GM18507 (cell line): ENCODE results near the gene MBD1.
"Not testable (repeated sequence)": the region's sequence is repeated elsewhere in the genome, so short reads cannot be mapped to it uniquely, and the experiment has no call there.

Experiments used
- DNase-seq: peaks from one replicate; pipeline ENCODE4 v3.0.0; 2011; ENCODE audit warnings: low read depth; ENCODE audit not compliant: insufficient read length; ENCODE audit errors: extremely low spot score
- FAIRE-seq: peaks from 2 replicates; lab custom pipeline; 2011; peaks lifted over from hg19 to GRCh38; lab: Jason Lieb, UNC

MBD1 gene, protein sequence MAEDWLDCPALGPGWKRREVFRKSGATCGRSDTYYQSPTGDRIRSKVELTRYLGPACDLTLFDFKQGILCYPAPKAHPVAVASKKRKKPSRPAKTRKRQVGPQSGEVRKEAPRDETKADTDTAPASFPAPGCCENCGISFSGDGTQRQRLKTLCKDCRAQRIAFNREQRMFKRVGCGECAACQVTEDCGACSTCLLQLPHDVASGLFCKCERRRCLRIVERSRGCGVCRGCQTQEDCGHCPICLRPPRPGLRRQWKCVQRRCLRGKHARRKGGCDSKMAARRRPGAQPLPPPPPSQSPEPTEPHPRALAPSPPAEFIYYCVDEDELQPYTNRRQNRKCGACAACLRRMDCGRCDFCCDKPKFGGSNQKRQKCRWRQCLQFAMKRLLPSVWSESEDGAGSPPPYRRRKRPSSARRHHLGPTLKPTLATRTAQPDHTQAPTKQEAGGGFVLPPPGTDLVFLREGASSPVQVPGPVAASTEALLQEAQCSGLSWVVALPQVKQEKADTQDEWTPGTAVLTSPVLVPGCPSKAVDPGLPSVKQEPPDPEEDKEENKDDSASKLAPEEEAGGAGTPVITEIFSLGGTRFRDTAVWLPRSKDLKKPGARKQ

DNA sequence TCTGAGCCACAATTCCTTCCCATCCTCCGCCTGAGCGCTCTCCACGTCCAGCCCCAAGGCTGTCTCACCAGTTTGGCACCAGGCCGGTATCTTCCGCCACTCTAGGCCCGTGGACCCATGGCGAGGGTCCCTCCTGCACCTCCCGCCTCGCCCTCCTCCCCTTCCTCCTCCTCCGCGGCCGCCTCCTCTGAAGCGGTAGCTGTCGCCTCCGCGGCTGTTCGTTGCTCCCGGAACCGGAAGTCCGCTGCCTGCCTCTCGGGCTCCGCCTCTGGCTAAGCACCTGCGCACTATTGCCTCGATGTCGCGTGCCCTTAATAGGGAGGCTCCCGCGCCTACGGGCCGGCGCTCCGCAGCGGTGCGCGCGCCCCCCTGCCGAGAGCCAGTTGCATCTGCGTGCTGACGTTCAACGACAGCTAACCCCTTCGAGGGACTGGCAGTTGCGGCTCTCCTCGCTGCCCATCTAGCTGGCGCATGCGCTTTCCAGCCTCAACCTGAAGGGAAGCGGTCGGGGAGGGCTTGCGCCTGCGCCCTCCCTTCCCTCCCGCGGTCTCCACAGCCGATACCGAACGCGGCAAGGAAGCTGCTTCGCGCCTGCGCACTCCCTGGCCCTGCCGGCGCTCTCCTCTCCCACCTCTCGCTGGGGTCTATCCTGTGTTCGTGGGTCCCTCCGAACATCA is at the start of gene MBD1:
MBD1 (minus strand) TSS at position 229 of the 677 bp plus-strand sequence. CDS start 1,531 bp downstream, outside the sequence.
- DNase-seq: peak; percentile 95
- FAIRE-seq: peak; percentile 100

DNA sequence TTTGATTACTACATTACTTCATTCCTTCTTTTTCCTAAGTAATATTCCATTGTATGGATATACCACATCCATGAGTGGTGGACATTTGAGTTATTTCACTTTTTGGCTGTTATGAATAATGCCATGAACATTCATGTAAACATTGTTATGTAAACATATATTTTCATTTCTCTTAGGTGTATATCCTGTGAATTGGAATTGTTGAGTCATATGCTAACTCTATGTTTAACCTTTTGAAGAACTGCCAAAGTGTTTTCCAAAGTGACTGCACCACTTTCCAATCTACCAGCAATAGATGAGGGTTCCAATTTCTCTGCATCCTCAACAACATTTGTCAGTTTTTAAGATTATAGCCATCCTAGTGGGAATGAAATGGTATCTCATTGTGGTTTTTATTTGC is 48.9 kb upstream of the MBD1 start:
- FAIRE-seq (no peak), DNase-seq (no peak)

DNA sequence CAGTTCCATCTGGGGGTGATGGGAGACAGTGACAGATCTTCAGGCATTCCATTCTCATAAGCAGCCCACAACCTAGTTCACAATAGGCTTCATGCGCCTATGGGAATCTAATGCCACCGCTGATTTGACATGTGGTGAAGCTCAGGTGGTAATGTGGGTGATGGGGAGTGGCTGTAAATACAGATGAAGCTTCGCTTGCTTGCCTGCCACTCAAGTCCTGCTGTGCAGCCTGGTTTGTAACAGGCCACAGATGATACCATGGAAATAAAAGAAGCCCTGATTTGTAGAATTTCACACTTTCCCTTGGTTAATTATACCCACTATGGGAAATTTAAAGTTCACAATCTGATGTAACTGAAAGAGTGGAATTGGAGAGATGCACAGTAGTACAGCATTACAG is 46.7 kb upstream of the MBD1 start:
- DNase-seq (no peak), FAIRE-seq (no peak)

DNA sequence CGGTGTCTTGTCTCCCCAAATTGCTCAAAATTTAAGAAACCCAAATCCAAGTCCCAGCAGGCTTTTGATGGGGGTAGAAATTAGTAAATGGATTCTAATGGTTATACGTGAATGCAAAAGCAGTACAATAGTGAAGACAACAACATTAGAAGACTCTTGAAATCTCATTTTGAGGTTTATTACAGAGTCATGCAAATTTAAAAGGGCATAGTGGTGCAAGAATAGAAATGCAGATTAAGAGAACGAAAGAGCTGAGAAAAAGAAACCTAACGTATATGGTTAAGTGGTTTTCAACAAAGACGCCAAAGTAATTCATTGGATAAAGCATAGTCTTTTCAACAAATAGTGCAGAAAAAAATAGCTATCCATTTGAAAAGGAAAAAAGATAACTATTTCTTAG is 39.4 kb upstream of the MBD1 start:
- FAIRE-seq: peak; percentile 86
- no peak for DNase-seq

DNA sequence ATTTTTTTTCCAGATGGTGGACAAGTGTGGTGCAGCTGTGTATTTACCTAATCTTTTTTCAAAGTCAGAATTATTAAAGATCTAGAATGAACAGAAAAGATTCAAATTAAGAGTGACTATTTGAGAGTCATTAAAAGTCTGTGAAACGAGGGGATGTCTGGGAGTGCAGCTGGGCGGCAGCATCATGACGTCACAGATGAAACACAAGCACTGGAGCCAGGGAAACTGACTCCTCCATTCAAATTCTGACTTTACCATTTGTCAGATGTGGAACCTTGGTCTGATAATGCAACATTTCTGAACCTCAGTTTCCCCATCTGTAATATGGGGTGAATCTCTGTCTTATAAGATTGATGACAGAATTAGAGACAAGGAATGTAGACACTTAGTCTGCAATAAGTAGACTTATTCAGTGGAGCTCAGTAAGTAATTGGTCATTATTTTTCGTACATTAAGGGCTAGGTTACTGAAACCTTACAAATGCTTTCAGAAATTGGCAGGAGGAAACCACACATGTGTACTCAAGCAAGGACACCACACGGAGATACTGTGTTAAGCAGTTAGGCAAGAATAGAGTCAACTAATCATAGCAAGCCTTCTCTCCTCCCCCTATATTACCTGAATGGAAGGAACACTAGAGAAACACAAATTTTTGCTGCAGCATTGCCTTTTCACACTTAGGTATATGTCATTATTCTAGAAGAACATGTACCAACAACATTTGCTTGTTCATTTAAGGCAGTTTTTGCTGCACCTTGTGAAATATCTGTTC is 34.0 kb upstream of the MBD1 start:
- FAIRE-seq: peak; percentile 99

DNA sequence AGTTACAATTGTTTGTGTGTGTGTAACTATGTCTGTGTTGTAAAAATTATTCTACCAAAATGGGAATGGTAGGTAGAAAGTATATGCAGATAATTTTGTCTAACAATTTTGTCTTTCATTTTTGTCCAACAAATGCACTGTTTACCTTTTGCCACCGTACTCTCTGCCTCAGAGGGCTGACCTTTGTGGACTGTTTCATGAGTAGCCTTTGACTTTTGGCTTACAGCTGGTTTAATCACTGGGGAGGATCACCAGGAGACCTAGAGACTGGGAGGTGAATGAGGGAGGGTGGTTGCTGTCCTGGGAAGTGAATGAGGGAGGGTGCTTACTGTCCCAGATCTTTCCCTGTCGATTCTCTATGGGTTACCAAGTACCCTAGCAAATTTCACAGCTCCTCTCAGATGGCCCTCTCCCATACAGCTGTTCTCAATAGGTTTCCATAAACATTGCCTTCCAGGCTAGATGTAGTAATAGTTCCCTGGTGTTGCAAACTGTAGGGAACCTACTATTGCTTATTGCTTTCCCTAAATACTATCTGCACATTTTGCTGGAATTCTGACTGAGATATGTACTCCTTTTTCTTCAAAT is 32.6 kb upstream of the MBD1 start:
- FAIRE-seq: no peak
- no peak for DNase-seq

More for the DNA sequence above, 34.0 kb upstream of the MBD1 start:
- peak; percentile 50 for DNase-seq

DNA sequence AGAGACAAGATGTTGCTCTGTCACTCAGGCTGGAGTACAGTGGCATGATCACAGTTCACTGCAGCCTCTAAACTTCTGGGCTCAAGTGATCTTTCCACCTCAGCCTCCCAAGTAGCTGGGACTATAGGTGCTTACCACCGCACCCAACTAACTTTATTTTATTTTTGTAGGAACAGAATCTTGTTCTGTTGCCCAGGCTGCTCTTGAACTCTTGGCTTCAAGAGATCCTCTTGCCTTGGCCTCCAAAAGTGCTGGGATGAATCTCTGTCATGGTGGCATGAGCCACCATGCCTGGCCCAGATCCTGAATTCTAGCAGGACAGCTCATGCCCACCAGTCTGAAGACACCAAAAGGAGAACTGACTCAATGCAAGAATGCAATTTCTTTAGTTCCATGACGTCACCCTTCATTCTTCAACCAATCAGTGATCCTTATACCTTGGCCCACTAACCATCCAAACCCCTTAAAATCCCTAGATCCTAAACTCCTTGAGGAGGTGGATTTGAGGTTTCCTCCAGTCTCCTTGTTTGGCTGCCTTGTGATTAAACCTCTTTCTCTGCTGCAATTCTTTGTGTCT is 31.8 kb upstream of the MBD1 start:
- DNase-seq (no peak), FAIRE-seq (no peak)

DNA sequence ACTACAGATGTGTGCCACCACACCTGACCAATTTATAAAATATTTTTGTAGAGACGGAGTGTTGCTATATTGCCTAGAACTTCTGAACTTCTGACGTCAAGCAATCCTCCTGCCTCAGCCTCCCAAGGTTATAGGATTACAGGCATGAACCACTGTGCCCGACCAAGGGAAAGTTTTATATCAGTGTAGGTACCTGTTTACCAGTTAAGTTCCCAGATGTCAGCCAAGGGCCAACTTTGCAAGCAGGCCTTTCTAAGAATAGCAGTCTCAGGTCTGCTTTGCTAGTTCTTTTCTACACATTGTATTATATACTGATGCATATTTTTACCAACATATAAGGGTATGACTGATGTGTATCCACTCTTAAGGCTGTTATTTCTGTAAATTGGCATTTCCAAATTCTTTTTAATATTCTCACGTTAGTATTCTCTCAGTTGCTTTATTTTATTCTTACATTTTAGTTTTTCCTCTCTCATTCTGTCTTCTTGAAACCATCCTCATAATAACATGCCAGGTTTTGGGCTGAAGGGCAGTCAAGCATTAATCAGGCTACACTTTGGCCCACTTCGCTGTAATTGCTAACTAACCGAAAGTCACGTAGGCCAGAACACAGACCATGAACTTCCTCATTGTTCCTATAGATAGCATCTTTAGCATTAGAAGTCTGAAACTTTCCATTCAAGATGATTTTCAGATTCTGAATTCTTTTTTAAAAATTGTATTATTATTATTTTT is 31.1 kb upstream of the MBD1 start:
- no peak for DNase-seq
- FAIRE-seq: peak; percentile 99

DNA sequence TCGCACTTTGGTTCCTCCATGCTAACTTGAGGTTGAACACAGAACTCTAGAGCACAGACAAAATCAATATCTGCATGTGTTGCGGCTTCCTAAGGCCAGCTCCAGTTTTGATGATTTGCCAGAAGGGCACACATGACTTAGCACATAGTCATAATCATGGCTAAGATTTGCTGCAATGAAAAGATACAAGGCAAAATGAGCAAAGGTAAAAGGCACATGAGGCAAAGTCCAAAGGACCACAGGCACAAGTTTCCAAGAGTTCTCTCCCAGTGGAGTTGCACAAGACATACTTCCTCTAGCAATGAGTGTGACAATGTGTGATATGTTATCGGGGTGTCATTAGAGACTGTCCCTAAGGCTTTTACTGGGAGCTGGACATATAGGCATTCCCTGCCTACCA is 30.3 kb upstream of the MBD1 start:
- DNase-seq (no peak), FAIRE-seq (peak; percentile 60)

DNA sequence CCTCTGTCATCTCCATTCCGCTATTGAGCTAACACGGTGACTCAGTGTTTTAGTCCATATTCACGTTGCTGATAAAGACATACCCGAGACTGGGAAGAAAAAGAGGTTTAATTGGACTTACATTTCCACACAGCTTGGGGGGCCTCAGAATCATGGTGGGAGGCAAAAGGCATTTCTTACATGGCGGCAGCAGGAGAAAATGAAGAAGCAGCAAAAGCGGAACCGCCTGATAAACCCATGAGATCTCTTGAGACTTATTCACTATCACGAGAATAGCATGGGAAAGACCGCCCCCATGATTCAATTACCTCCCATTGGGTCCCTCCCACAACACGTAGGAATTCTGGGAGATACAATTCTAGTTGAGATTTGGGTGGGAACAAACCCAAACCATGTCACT is 28.8 kb upstream of the MBD1 start:
- FAIRE-seq: peak; percentile 21
- no peak for DNase-seq

DNA sequence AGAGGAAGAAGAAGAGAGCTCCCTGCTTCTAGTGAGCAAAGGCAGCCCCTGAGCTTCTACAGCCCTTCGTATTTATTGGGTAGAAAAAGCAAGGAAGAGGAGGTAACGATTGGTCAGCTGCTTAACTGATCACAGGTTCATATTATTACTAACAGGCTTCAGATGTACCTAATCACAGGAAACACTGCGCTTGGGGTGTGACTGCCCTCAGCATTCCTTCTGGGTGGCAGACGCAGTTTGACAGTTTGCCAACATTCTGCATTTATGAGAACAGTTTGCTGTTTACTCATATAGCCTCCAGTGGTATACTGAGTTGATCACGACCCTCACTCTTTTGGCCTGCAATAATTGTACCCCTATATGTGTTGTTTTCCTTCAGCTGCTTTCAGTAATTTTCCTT is 27.5 kb upstream of the MBD1 start:
- not testable (repeated sequence) for DNase-seq
- FAIRE-seq: peak; percentile 15

DNA sequence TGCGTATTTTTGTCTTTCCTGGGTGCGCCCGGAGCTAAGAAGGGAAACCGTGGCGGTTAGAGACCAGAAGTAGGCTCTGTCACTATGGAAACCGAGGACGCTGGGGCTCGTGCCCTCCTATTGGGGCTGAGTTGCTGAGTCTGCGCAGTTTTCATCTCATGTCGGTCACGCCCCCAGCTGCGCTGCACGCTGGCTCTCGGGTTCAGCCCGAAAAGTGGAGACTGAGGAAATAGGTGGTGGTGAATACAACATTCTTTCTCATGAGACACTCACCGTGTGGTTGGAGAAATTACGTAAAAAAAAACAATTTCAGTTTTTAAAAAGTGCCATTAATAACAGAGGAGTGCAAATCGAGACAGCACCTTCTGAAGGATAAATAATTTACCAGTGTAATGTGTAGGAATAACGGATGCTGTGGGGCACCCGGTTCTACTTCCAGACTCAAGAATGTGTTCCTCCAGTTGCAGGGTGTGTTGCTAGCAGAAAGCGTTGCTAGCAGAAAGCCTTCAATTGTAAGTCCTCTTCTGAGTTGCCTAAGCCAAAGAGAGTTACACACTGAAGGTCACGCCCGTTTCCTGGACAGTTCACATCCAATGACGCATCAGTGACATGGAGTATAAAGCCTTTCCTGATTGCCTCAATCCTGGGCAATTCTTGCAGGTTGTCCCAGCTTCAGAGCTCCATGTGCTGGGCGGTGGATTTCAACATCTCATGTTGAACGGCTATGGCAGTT is 26.6 kb upstream of the MBD1 start:
- FAIRE-seq (peak; percentile 98), DNase-seq (peak; percentile 81)

DNA sequence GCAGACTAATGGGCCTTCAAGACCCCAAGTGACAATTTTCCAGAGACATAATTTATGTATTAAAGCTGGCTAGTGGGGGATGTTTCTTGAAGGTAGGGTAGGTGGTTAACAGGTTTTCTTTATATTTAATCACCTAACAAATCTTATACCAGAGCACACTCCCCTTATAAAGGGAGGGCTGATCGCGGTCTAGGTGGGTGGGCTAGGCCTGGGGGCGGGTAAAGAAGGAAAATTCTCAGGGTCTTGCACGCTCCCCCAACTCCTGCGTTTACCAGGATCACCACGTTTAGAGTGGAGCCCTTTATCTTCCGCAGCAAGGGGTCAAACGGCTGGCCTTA is 26.0 kb upstream of the MBD1 start:
- FAIRE-seq (no peak), DNase-seq (no peak)

DNA sequence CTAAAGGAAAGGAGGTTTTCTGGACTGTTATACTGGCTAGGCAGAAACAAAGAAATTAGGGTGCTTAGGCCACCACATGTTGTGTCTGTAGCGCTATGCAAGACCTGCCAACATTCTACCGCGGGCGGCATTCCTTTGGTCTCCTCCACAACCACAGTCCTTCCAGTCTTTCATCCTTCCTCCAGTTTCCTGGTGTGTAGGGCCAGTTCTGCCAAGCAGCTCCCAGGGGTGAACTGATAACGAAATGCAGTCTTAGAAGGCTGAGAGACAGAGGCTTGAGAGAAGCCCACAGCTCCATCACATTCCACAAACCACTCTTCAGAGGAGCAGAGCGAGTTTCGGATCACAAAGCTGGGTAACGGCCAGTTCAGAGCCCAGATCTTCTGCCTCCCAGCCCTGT is 25.6 kb upstream of the MBD1 start:
- DNase-seq: no peak
- peak; percentile 33 for FAIRE-seq

DNA sequence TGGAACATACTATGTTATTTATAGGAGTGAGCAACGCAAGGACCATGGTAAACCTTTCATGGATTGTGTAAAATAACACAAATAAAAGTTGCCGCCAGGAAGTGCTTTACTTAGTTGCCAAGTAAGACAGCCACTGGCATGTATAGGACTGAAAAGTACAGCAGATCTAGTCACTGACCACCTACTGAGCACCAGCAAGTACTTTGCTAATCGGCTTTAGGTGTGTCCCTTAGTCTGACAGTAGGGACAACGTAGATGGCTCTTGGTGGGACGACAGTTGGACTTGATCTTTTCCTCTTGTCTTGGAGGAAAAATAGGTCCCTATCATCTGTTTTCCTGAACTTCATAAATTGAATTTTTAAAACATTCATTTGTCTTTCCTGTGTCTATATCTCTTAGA is 19.8 kb upstream of the MBD1 start:
- no peak for DNase-seq
- FAIRE-seq: no peak

DNA sequence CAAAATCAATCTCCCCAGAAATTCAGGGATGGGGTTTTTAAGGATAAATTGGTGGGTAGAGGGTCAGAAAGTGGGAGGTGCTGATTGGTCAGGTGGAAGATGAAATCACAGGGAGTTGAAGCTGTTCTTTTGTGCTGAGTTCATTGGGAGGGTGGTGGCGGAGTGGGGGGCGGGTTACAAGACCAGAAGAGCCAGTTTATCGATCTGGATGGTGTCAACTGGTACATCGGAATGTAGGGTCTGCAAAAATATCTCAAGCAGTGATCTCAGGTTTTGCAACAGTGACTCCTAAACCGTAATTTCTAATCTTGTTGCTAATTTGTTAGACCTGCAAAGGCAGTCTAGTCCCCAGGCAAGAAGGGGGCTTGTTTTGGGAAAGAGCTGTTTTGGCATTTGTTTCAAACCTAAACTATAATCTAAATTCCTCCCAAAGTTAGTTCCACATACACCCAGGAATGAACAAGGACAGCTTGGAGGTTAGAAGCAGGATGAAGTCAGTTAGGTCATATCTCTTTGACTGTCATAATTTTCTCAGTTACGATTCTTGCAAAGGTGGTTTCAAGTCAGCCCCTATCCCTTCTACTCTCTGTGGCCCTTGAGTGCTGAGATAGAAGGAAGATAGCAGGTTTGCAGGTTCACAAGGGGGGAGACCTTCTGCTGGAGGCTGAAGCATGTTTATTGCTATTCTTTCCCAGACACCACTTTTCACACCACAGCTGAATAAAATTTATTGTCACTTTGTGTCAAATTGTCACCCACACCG is 18.5 kb upstream of the MBD1 start:
- no peak for FAIRE-seq
- DNase-seq: no peak
